ENCODE data around the gene TMEM212.
A peak's percentile ranks its signal among the peaks of the same experiment; 100 is the strongest.

Gene TMEM212

DNA sequence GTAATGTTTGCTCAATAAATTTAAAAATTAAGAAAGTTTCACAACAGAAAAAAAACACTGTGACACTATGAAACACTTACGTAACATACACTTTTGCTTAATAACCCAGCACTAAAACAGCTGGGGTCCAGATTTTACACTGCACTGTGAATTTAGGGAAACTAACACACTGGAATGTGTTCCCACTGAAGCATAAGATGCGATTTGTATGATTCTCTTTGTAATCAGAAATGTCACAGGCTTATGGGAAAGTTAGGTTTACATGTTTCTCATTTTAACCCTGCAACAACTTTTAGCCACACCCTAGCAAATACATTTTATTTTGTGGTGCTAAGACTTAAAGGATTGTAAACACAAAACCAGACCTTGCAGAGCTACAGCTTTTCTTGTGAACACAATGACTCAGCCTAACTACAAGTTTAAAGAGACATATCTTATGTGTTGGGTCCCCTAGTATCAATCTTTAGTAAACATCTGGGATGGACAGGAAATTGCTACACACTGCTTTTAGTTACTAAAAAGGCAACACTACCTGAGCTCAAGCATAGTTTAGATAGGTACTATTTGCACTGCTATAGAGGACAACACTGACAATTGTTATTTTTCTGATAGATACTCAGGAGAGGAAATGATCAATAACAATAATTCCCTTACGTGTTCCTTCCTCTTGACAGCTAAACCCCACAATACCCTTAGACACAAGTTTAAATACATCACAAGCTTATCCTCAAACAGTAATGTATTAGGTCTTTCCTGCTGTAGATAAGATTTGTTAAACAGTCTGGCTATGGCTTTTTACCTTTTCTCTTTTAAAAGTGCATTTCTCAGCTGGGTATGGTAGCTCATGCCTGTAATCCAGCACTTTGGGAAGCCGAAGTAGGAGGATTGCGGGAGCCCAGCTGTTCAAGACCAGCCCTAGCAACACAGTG is 36.7 kb upstream of the TMEM212 start:
- no peak for DNase-seq (ENCODE audit: extremely low spot score)
- ChIA-PET CTCF (no interaction called here), POLR2A (no interaction called here)
- TF ChIP-seq FOXM1 (IDR thresholded peaks at IDR 0.05; ENCODE audit: borderline replicate concordance), result no peak
- TF ChIP-seq ELF4 (IDR thresholded peaks at IDR 0.05), result no peak
- TF ChIP-seq SP1 (IDR thresholded peaks at IDR 0.05), result no peak
- TF ChIP-seq FOXA1 (IDR thresholded peaks at IDR 0.05), result no peak
- no peak for TF ChIP-seq NFRKB (IDR thresholded peaks at IDR 0.05)
- TF ChIP-seq, protein P1, sequence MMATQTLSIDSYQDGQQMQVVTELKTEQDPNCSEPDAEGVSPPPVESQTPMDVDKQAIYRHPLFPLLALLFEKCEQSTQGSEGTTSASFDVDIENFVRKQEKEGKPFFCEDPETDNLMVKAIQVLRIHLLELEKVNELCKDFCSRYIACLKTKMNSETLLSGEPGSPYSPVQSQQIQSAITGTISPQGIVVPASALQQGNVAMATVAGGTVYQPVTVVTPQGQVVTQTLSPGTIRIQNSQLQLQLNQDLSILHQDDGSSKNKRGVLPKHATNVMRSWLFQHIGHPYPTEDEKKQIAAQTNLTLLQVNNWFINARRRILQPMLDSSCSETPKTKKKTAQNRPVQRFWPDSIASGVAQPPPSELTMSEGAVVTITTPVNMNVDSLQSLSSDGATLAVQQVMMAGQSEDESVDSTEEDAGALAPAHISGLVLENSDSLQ (IDR thresholded peaks at IDR 0.05), result peak; percentile 33; the same call in 1 of the 2 replicates
- TF ChIP-seq FOXK2 (IDR thresholded peaks at IDR 0.05), result no peak
- no peak for TF ChIP-seq BHLHE40 (IDR thresholded peaks at IDR 0.05; ENCODE audit: borderline replicate concordance)
- TF ChIP-seq LEF1 (IDR thresholded peaks at IDR 0.05; ENCODE audit: borderline replicate concordance), result no peak
- peak; percentile 33; the same call in 1 of the 2 replicates for TF ChIP-seq ZNF384 (IDR thresholded peaks at IDR 0.05)
- no peak for TF ChIP-seq L3MBTL2 (conservative IDR thresholded peaks at IDR 0.05)
- TF ChIP-seq SUZ12 (IDR thresholded peaks at IDR 0.05), result no peak
- no peak for TF ChIP-seq TARDBP (IDR thresholded peaks at IDR 0.05)
- TF ChIP-seq HDGF (IDR thresholded peaks at IDR 0.05; ENCODE audit: borderline replicate concordance), result no peak
- TF ChIP-seq CTBP1 (IDR thresholded peaks at IDR 0.05; ENCODE audit: borderline replicate concordance), result 0 out of 2 replicates have a peak, but pooled peaks have one; percentile 17
- no peak for TF ChIP-seq ARNT (IDR thresholded peaks at IDR 0.05)

DNA sequence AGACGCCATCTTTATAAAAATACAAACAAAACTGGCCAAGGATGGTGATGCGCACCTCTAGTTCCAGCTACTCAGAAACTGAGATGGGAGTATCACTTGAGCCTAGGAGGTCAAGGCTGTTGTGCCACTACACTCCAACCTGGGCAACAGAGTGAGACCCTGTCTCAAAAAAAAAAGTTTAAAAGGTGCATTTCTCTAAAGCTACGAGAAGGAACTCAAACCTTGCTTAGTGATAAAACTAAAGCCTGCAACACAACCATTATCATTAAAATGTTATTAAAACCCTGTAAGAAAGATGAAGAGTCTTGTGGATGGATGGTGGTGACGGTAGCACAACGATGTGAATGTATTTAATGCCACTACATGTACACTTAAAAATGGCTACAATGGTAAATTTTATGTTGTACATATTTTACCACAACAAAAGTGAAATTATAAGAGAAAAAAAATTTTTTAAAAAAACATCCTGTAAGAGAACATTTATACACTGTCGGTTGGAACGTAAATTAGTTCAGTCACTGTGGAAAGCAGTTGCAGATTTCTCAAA is 35.9 kb upstream of the TMEM212 start:
- ChIA-PET POLR2A (no interaction called here), CTCF (no interaction called here)
- TF ChIP-seq LEF1 (IDR thresholded peaks at IDR 0.05; ENCODE audit: borderline replicate concordance) (no peak), BHLHE40 (IDR thresholded peaks at IDR 0.05; ENCODE audit: borderline replicate concordance) (no peak), TARDBP (IDR thresholded peaks at IDR 0.05) (no peak), CTBP1 (IDR thresholded peaks at IDR 0.05; ENCODE audit: borderline replicate concordance) (no peak), ZNF384 (IDR thresholded peaks at IDR 0.05) (no peak), HDGF (IDR thresholded peaks at IDR 0.05; ENCODE audit: borderline replicate concordance) (no peak), SUZ12 (IDR thresholded peaks at IDR 0.05) (no peak)
- TF ChIP-seq, protein P1 (IDR thresholded peaks at IDR 0.05), result no peak
- no peak for DNase-seq (ENCODE audit: extremely low spot score)

DNA sequence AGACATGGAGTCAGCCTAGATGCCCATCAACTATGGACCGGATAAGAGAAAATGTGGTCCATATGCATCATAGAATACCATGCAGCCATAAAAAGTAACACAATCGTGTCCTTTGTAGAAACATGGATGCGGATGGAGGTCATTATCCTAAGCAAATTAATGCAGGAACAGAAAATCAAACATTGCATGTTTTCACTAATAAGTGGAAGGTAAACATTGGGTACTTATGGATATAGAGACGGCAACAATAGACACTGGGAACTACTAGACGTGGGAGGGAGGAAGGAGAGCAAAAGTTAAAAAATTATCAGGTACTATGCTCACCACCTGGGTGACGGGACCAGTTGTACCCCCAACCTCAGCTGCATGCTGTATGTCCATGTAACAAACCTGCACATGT is 35.3 kb upstream of the TMEM212 start:
- DNase-seq (ENCODE audit: extremely low spot score), result no peak
- ChIA-PET CTCF (no interaction called here), POLR2A (no interaction called here)
- TF ChIP-seq BHLHE40 (IDR thresholded peaks at IDR 0.05; ENCODE audit: borderline replicate concordance) (no peak), FOXA1 (IDR thresholded peaks at IDR 0.05) (no peak), SP1 (IDR thresholded peaks at IDR 0.05) (no peak), HDGF (IDR thresholded peaks at IDR 0.05; ENCODE audit: borderline replicate concordance) (no peak), CTBP1 (IDR thresholded peaks at IDR 0.05; ENCODE audit: borderline replicate concordance) (no peak), FOXM1 (IDR thresholded peaks at IDR 0.05; ENCODE audit: borderline replicate concordance) (no peak), NFRKB (IDR thresholded peaks at IDR 0.05) (no peak), ARNT (IDR thresholded peaks at IDR 0.05) (no peak), LEF1 (IDR thresholded peaks at IDR 0.05; ENCODE audit: borderline replicate concordance) (no peak), L3MBTL2 (conservative IDR thresholded peaks at IDR 0.05) (no peak), SUZ12 (IDR thresholded peaks at IDR 0.05) (no peak), ELF4 (IDR thresholded peaks at IDR 0.05) (no peak), TARDBP (IDR thresholded peaks at IDR 0.05) (no peak), ZNF384 (IDR thresholded peaks at IDR 0.05) (no peak), FOXK2 (IDR thresholded peaks at IDR 0.05) (no peak)
- TF ChIP-seq, protein P1 (IDR thresholded peaks at IDR 0.05), result no peak

DNA sequence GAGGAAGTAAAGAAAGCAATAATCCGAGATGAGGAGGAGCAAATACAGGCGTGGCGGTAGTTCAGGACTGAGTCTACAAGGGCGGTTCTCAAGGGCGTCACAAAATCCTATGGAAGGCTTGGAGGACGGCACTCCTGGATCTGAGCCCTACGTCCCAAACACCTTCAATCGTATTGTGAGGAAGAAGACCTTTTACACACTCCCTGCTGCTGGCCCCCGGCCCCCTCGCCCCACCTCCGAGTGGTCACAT is 33.6 kb upstream of the TMEM212 start:
- ChIA-PET CTCF (no interaction called here), POLR2A (interaction anchor here (1.2 kb wide), 1 partner anchor 13 kb away, joined by 3 read pairs; no protein-coding TSS in a partner anchor)
- TF ChIP-seq HDGF (IDR thresholded peaks at IDR 0.05; ENCODE audit: borderline replicate concordance) (no peak), FOXA1 (IDR thresholded peaks at IDR 0.05) (no peak), NFRKB (IDR thresholded peaks at IDR 0.05) (no peak), SUZ12 (IDR thresholded peaks at IDR 0.05) (no peak), ZNF384 (IDR thresholded peaks at IDR 0.05) (no peak), FOXK2 (IDR thresholded peaks at IDR 0.05) (no peak), LEF1 (IDR thresholded peaks at IDR 0.05; ENCODE audit: borderline replicate concordance) (no peak), BHLHE40 (IDR thresholded peaks at IDR 0.05; ENCODE audit: borderline replicate concordance) (no peak), FOXM1 (IDR thresholded peaks at IDR 0.05; ENCODE audit: borderline replicate concordance) (no peak), L3MBTL2 (conservative IDR thresholded peaks at IDR 0.05) (no peak), TARDBP (IDR thresholded peaks at IDR 0.05) (no peak), CTBP1 (IDR thresholded peaks at IDR 0.05; ENCODE audit: borderline replicate concordance) (no peak)
- TF ChIP-seq, protein P1 (IDR thresholded peaks at IDR 0.05), result no peak
- DNase-seq (ENCODE audit: extremely low spot score), result no peak
